Measurements from ENCODE around the gene SATL1. TPM values are rescaled to one million over a fixed set of nuclear protein-coding genes. Genes with fewer than 3 reads are reported as not detected.

SATL1 gene
- total and polyA plus RNA-seq, 2 experiments from 2014 or later = 0.14 to 0.68 TPM

GRCh38 chrX:85111347-85111746, 132.2 kb downstream of the SATL1 start:
- ATAC-seq (no peak), DNase-seq (ENCODE audit: low spot score) (peak; percentile 8)
- H2AFZ ChIP-seq = no peak overlapping the region
- H3K27ac Mint-ChIP-seq = no peak overlapping the region
- H3K36me3 Mint-ChIP-seq (ENCODE audit: low read depth) = no peaks in the 10 kb centered on the region; the same call in 2 of the 3 replicates
- no peaks in the 10 kb centered on the region for H3K4me1 Mint-ChIP-seq
- TF ChIP-seq CTCF (conservative IDR thresholded peaks at IDR 0.05; ENCODE audit: low read depth in 2 of 2) (peak in 1 of 2 experiments; percentile 70; a peak in 3 of 4 replicates), ZNF114 (CRISPR knock-in tag; IDR thresholded peaks at IDR 0.05) (no peak)
- no peaks in the 10 kb centered on the region for H3K36me3 ChIP-seq (ENCODE audit: insufficient read depth)
- no peak overlapping the region for H3K4me3 ChIP-seq
- H3K9me3 Mint-ChIP-seq = no peaks in the 10 kb centered on the region; the same call in 1 of the 3 replicates
- no peaks in the 10 kb centered on the region for H3K4me1 ChIP-seq (ENCODE audit: insufficient read depth)
- no peak overlapping the region for H3K4me3 Mint-ChIP-seq
- no peaks in the 10 kb centered on the region for H4K20me1 ChIP-seq (replicated peaks; ENCODE audit: insufficient read depth)
- H3K9me2 ChIP-seq (ENCODE audit: insufficient read depth) = no peaks in the 10 kb centered on the region
- H3K79me2 ChIP-seq (replicated peaks; ENCODE audit: insufficient read depth) = no peaks in the 10 kb centered on the region
- no peaks in the 10 kb centered on the region for H3F3A ChIP-seq (replicated peaks; ENCODE audit: low read depth)
- H3K27ac ChIP-seq (ENCODE audit: low read depth) = no peak overlapping the region
- peaks cover 3% of the 10 kb centered on the region for H3K27me3 Mint-ChIP-seq (ENCODE audit: insufficient read depth, low read depth, poor library complexity)
- no peak overlapping the region for H3K4me2 ChIP-seq
- H3K27me3 ChIP-seq (ENCODE audit: insufficient read depth) = no peaks in the 10 kb centered on the region

- no peaks in the 10 kb centered on the region for H3K36me3 ChIP-seq (ENCODE audit: insufficient read depth)
- Mint-ChIP-seq H3K9me3 (no peaks in the 10 kb centered on the region; the same call in 2 of the 3 replicates), H3K27me3 (ENCODE audit: insufficient read depth, low read depth, poor library complexity) (peaks cover 3% of the 10 kb centered on the region), H3K4me1 (no peaks in the 10 kb centered on the region), H3K27ac (no peak overlapping the region), H3K36me3 (ENCODE audit: low read depth) (no peaks in the 10 kb centered on the region; the same call in 2 of the 3 replicates), H3K4me3 (no peak overlapping the region)
- DNase-seq (ENCODE audit: low spot score) = peak; percentile 62
- no peaks in the 10 kb centered on the region for H3K4me1 ChIP-seq (ENCODE audit: insufficient read depth)
- ATAC-seq = peak; percentile 55; the same call in 2 of the 3 replicates
- H3K9me2 ChIP-seq (ENCODE audit: insufficient read depth) = no peaks in the 10 kb centered on the region
- no peaks in the 10 kb centered on the region for H4K20me1 ChIP-seq (replicated peaks; ENCODE audit: insufficient read depth)
- no peaks in the 10 kb centered on the region for H3K79me2 ChIP-seq (replicated peaks; ENCODE audit: insufficient read depth)
- no peaks in the 10 kb centered on the region for H3F3A ChIP-seq (replicated peaks; ENCODE audit: low read depth)
- H2AFZ ChIP-seq = 0 out of 2 replicates have a peak overlapping the region, but pooled peaks have one; percentile 14
- H3K4me3 ChIP-seq = no peak overlapping the region
- H3K4me2 ChIP-seq = no peak overlapping the region
- H3K27me3 ChIP-seq (ENCODE audit: insufficient read depth) = no peaks in the 10 kb centered on the region
- TF ChIP-seq, protein P1, sequence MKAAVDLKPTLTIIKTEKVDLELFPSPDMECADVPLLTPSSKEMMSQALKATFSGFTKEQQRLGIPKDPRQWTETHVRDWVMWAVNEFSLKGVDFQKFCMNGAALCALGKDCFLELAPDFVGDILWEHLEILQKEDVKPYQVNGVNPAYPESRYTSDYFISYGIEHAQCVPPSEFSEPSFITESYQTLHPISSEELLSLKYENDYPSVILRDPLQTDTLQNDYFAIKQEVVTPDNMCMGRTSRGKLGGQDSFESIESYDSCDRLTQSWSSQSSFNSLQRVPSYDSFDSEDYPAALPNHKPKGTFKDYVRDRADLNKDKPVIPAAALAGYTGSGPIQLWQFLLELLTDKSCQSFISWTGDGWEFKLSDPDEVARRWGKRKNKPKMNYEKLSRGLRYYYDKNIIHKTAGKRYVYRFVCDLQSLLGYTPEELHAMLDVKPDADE (IDR thresholded peaks at IDR 0.05) = no peak
- peak; percentile 61 to 70 for TF ChIP-seq CTCF (conservative IDR thresholded peaks at IDR 0.05; ENCODE audit: low read depth in 2 of 2)
- H3K27ac ChIP-seq (ENCODE audit: low read depth) = no peak overlapping the region
These were observed 134.3 kb downstream of the SATL1 start for GRCh38 chrX:85109235-85109634.

DNA sequence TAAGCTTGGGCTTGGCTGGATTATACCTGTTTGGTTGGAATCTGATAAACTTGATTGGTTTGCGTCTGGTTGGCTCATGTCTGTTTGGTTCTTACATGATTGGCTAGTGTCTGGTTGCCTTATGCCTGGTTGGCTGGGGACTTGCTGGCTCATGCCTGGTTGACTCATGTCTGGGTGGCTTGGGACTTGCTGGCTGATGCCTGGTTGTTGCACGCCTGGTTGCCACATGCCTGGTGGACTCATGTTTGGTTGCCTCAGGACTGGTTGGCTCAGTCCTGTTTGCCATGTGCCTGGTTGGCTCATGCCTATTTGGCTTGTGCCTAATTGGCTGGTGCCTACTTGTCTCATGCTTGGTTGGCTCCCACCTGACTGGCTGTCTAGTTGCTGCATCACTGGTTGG, 135.4 kb downstream of the SATL1 start:
- no peaks in the 10 kb centered on the region for H4K20me1 ChIP-seq (replicated peaks; ENCODE audit: insufficient read depth)
- ATAC-seq (no peak), DNase-seq (ENCODE audit: low spot score) (no peak)
- no peaks in the 10 kb centered on the region for H3F3A ChIP-seq (replicated peaks; ENCODE audit: low read depth)
- H3K27ac ChIP-seq (ENCODE audit: low read depth) = no peak overlapping the region
- Mint-ChIP-seq H3K9me3 (no peaks in the 10 kb centered on the region; the same call in 2 of the 3 replicates), H3K4me1 (no peaks in the 10 kb centered on the region), H3K36me3 (ENCODE audit: low read depth) (no peaks in the 10 kb centered on the region; the same call in 2 of the 3 replicates), H3K27me3 (ENCODE audit: insufficient read depth, low read depth, poor library complexity) (peaks cover 3% of the 10 kb centered on the region), H3K4me3 (no peak overlapping the region), H3K27ac (no peak overlapping the region)
- H3K4me2 ChIP-seq = no peak overlapping the region
- no peaks in the 10 kb centered on the region for H3K36me3 ChIP-seq (ENCODE audit: insufficient read depth)
- H3K9me2 ChIP-seq (ENCODE audit: insufficient read depth) = no peaks in the 10 kb centered on the region
- H3K27me3 ChIP-seq (ENCODE audit: insufficient read depth) = no peaks in the 10 kb centered on the region
- H3K4me1 ChIP-seq (ENCODE audit: insufficient read depth) = no peaks in the 10 kb centered on the region
- no peak overlapping the region for H3K4me3 ChIP-seq
- H3K79me2 ChIP-seq (replicated peaks; ENCODE audit: insufficient read depth) = no peaks in the 10 kb centered on the region
- H2AFZ ChIP-seq = no peak overlapping the region
- TF ChIP-seq STAT1 (IDR thresholded peaks at IDR 0.05; ENCODE audit: unreplicated experiment) (no peak), CTCF (conservative IDR thresholded peaks at IDR 0.05; ENCODE audit: low read depth in 2 of 2) (no peak), CREB1 (CRISPR knock-in tag; IDR thresholded peaks at IDR 0.05; ENCODE audit: low read depth) (no peak)

All from GM23338 (cell line).